Measurements from ENCODE around the gene TGFBR3. TPM values are rescaled to one million over a fixed set of nuclear protein-coding genes. Genes with fewer than 3 reads are reported as not detected.

Gene TGFBR3
- total RNA-seq, 2 donors from 2014 or later, result 2.5 to 4.3 TPM

- H3K36me3 Mint-ChIP-seq (ENCODE audit: low read depth), result peaks cover 15% of the 10 kb centered on the region
- H3K27ac Mint-ChIP-seq, result peak overlapping the region; percentile 57
- H3K27me3 Mint-ChIP-seq, result no peaks in the 10 kb centered on the region
- H3K4me1 Mint-ChIP-seq, result peaks cover 9% of the 10 kb centered on the region
- H3K4me3 Mint-ChIP-seq, result no peak overlapping the region
- no peaks in the 10 kb centered on the region for H3K9me3 Mint-ChIP-seq
- no peak for ATAC-seq (replicated peaks)
Measured at GRCh38 chr1:91768786-91769725, 116.9 kb downstream of the TGFBR3 start.

- no peaks in the 10 kb centered on the region for H3K27me3 Mint-ChIP-seq
Measured at GRCh38 chr1:91768120-91768519, 117.8 kb downstream of the TGFBR3 start.

GRCh38 chr1:91766883-91767282, 119.1 kb downstream of the TGFBR3 start:
- Mint-ChIP-seq H3K27me3 (no peaks in the 10 kb centered on the region), H3K36me3 (ENCODE audit: low read depth) (peaks cover 15% of the 10 kb centered on the region), H3K4me1 (peaks cover 12% of the 10 kb centered on the region), H3K9me3 (no peaks in the 10 kb centered on the region), H3K27ac (no peak overlapping the region), H3K4me3 (no peak overlapping the region)
- ATAC-seq (replicated peaks), result no peak

More at GRCh38 chr1:91768120-91768519, 117.8 kb downstream of the TGFBR3 start:
- H3K4me1 Mint-ChIP-seq, result peaks cover 9% of the 10 kb centered on the region
- no peaks in the 10 kb centered on the region for H3K9me3 Mint-ChIP-seq
- H3K27ac Mint-ChIP-seq, result no peak overlapping the region
- H3K4me3 Mint-ChIP-seq, result no peak overlapping the region
- ATAC-seq (replicated peaks), result no peak
- H3K36me3 Mint-ChIP-seq (ENCODE audit: low read depth), result peaks cover 15% of the 10 kb centered on the region

- peaks cover 12% of the 10 kb centered on the region for H3K4me1 Mint-ChIP-seq
- no peak overlapping the region for H3K4me3 Mint-ChIP-seq
- ATAC-seq (replicated peaks), result no peak
- peaks cover 15% of the 10 kb centered on the region for H3K36me3 Mint-ChIP-seq (ENCODE audit: low read depth)
- H3K27ac Mint-ChIP-seq, result no peak overlapping the region
- H3K27me3 Mint-ChIP-seq, result no peaks in the 10 kb centered on the region
- H3K9me3 Mint-ChIP-seq, result no peaks in the 10 kb centered on the region
Measured at GRCh38 chr1:91765880-91766443, 120.0 kb downstream of the TGFBR3 start.

- Mint-ChIP-seq H3K9me3 (no peaks in the 10 kb centered on the region), H3K27me3 (no peaks in the 10 kb centered on the region), H3K27ac (no peak overlapping the region), H3K4me1 (peaks cover 12% of the 10 kb centered on the region), H3K4me3 (no peak overlapping the region), H3K36me3 (ENCODE audit: low read depth) (peaks cover 15% of the 10 kb centered on the region)
- no peak for ATAC-seq (replicated peaks)
Measured at GRCh38 chr1:91765293-91765692, 120.7 kb downstream of the TGFBR3 start.

- Mint-ChIP-seq H3K4me3 (no peak overlapping the region), H3K36me3 (ENCODE audit: low read depth) (peaks cover 15% of the 10 kb centered on the region), H3K4me1 (peaks cover 12% of the 10 kb centered on the region), H3K27ac (no peak overlapping the region), H3K9me3 (no peaks in the 10 kb centered on the region), H3K27me3 (no peaks in the 10 kb centered on the region)
- no peak for ATAC-seq (replicated peaks)
Measured at GRCh38 chr1:91764471-91765115, 121.4 kb downstream of the TGFBR3 start.

- peaks cover 3% of the 10 kb centered on the region for H3K4me1 Mint-ChIP-seq
- H3K4me3 Mint-ChIP-seq, result no peak overlapping the region
- ATAC-seq (replicated peaks), result peak; percentile 71
- no peaks in the 10 kb centered on the region for H3K9me3 Mint-ChIP-seq
- H3K27me3 Mint-ChIP-seq, result no peaks in the 10 kb centered on the region
- H3K36me3 Mint-ChIP-seq (ENCODE audit: low read depth), result peaks cover 10% of the 10 kb centered on the region
- H3K27ac Mint-ChIP-seq, result no peak overlapping the region
Measured at GRCh38 chr1:91763252-91763651, 122.7 kb downstream of the TGFBR3 start.

GRCh38 chr1:91761295-91761721, 124.6 kb downstream of the TGFBR3 start:
- H3K27ac Mint-ChIP-seq, result no peak overlapping the region
- no peaks in the 10 kb centered on the region for H3K9me3 Mint-ChIP-seq
- H3K4me3 Mint-ChIP-seq, result no peak overlapping the region
- H3K27me3 Mint-ChIP-seq, result no peaks in the 10 kb centered on the region
- H3K36me3 Mint-ChIP-seq (ENCODE audit: low read depth), result peaks cover 17% of the 10 kb centered on the region
- peaks cover 3% of the 10 kb centered on the region for H3K4me1 Mint-ChIP-seq
- ATAC-seq (replicated peaks), result no peak

GRCh38 chr1:91760512-91760911, 125.4 kb downstream of the TGFBR3 start:
- no peak for ATAC-seq (replicated peaks)
- Mint-ChIP-seq H3K27ac (no peak overlapping the region), H3K4me1 (peaks cover 3% of the 10 kb centered on the region), H3K27me3 (no peaks in the 10 kb centered on the region), H3K4me3 (no peak overlapping the region), H3K36me3 (ENCODE audit: low read depth) (peaks cover 17% of the 10 kb centered on the region), H3K9me3 (no peaks in the 10 kb centered on the region)

- no peaks in the 10 kb centered on the region for H3K9me3 Mint-ChIP-seq
- H3K4me3 Mint-ChIP-seq, result no peak overlapping the region
- ATAC-seq (replicated peaks), result no peak
- H3K36me3 Mint-ChIP-seq (ENCODE audit: low read depth), result peaks cover 18% of the 10 kb centered on the region
- H3K27me3 Mint-ChIP-seq, result no peaks in the 10 kb centered on the region
- peaks cover 11% of the 10 kb centered on the region for H3K4me1 Mint-ChIP-seq
- H3K27ac Mint-ChIP-seq, result no peak overlapping the region
Measured at GRCh38 chr1:91759076-91759475, 126.9 kb downstream of the TGFBR3 start.

GRCh38 chr1:91757763-91758460, 128.0 kb downstream of the TGFBR3 start:
- Mint-ChIP-seq H3K9me3 (no peaks in the 10 kb centered on the region), H3K36me3 (ENCODE audit: low read depth) (peaks cover 18% of the 10 kb centered on the region), H3K27ac (no peak overlapping the region), H3K27me3 (no peaks in the 10 kb centered on the region), H3K4me3 (no peak overlapping the region), H3K4me1 (peaks cover 18% of the 10 kb centered on the region)
- no peak for ATAC-seq (replicated peaks)

GRCh38 chr1:91755702-91756287, 130.2 kb downstream of the TGFBR3 start:
- H3K9me3 Mint-ChIP-seq, result no peaks in the 10 kb centered on the region
- H3K27me3 Mint-ChIP-seq, result no peaks in the 10 kb centered on the region
- ATAC-seq (replicated peaks), result no peak
- no peak overlapping the region for H3K4me3 Mint-ChIP-seq
- H3K4me1 Mint-ChIP-seq, result peaks cover 23% of the 10 kb centered on the region
- no peak overlapping the region for H3K27ac Mint-ChIP-seq
- peaks cover 18% of the 10 kb centered on the region for H3K36me3 Mint-ChIP-seq (ENCODE audit: low read depth)

- no peak for ATAC-seq (replicated peaks)
- H3K4me3 Mint-ChIP-seq, result peak overlapping the region; percentile 58
- H3K27me3 Mint-ChIP-seq, result no peaks in the 10 kb centered on the region
- no peaks in the 10 kb centered on the region for H3K9me3 Mint-ChIP-seq
- H3K36me3 Mint-ChIP-seq (ENCODE audit: low read depth), result peaks cover 18% of the 10 kb centered on the region
- H3K27ac Mint-ChIP-seq, result peak overlapping the region; percentile 87
- H3K4me1 Mint-ChIP-seq, result peaks cover 23% of the 10 kb centered on the region
Measured at GRCh38 chr1:91754816-91755580, 131.0 kb downstream of the TGFBR3 start.
